HG02610 (cell line): Measurements from ENCODE around the gene AKT2.
"Not testable (repeated sequence)": the region's sequence is repeated elsewhere in the genome, so short reads cannot be mapped to it uniquely, and the experiment has no call there.

Source experiments
- ATAC-seq: cut with Tn5 transposase; IDR thresholded peaks from one replicate; pipeline ENCODE4 v1.9.1; 2021; ENCODE audit warnings: mild to moderate bottlenecking, moderate library complexity; ENCODE audit not compliant: unreplicated experiment

AKT2 gene

GRCh38 chr19:40284501-40285352 lies at the start of gene AKT2:
AKT2 (minus strand) TSS chr19:40285345; CDS start chr19:40265267, 20,078 bp downstream.
- ATAC-seq = peak; percentile 1

- ATAC-seq = not testable (repeated sequence)
Observed at GRCh38 chr19:40333083-40333482, 47.9 kb upstream of the AKT2 start.

- no peak for ATAC-seq
Observed at GRCh38 chr19:40332669-40333068, 47.5 kb upstream of the AKT2 start.

GRCh38 chr19:40331052-40331451 lies 45.9 kb upstream of the AKT2 start:
- no peak for ATAC-seq

- ATAC-seq = no peak
Observed at GRCh38 chr19:40326201-40326600, 41.1 kb upstream of the AKT2 start.

DNA sequence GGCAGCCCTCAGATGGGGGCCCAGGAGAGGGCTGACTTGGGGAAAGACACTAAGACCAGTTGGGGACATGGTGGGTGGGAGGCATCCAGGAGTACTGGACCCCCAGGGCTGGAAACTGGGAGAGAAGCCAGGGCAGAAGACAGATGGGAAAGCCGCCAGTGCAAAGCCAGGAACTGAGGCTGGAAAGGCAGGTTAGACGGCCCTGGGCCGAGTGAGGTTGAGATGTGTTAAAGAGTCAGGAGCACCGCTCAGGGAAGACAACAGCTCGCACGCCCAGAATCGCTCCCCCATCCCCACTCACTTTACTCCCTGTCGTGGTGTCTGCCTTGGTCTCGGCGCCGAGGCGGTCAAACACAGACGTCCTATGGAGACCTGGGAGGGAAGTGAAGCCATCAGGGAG lies 38.6 kb upstream of the AKT2 start:
- no peak for ATAC-seq

- no peak for ATAC-seq
Observed at GRCh38 chr19:40322951-40323615, 37.9 kb upstream of the AKT2 start.

- no peak for ATAC-seq
Observed at GRCh38 chr19:40322271-40322610, 37.1 kb upstream of the AKT2 start.

GRCh38 chr19:40321566-40322270 lies 36.6 kb upstream of the AKT2 start:
- ATAC-seq = no peak

DNA sequence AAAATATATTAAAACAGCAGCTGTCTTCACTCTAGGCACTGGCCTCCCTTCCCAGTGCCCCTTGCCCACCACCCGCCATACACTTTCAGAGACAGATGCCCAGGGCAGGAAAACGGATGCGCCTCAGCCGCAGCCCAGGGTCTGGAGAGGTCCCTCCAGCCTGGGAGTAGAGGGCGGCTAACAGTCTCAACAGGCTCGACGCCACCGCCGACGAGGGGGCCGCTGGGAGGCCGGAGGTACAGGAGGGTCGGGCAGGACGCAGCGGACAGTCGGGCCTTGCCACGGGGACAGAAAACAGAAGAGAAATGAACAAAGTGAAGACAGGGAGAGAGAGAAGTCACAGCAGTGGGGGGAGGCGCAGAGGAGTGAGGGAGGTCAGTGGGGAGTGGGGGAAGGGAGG lies 35.9 kb upstream of the AKT2 start:
- no peak for ATAC-seq

DNA sequence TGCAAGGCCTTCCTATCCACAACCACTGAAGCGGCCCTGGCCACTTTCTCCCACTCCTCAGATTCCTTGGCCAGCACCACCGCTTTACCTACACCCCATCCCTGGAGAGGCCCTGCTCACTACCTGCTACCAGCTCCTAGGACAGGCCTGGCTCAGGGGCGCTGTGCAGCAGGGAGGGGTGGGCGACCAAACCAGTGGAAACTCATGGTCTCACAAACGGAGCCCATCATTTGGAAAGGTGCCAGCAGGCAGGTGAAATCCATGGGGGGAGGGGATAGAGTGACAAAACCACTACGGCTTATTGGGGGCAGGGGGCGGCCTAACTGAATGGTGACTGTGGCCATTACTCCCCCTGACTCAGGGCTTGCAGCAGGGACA lies 35.4 kb upstream of the AKT2 start:
- ATAC-seq = no peak

DNA sequence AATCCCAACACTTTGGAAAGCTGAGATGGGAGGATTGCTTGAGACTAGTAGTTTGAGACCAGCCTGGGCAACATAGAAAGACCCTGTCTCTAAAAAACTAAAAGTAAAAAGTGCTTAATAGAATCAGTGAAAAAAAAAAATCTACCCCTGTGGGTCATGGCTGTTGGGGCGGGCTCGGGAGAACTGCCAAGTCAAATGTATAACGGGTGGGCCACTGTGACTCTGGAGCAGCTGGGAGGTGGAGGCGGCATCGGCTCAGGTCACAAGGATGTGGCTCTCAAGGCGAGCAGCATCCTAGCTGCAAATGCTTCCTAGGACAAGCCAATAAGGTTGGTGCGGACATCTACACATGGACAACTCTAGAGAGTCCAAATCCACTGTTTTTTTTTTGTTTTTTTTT lies 32.2 kb upstream of the AKT2 start:
- ATAC-seq = no peak

GRCh38 chr19:40315812-40316470 lies 30.8 kb upstream of the AKT2 start:
- no peak for ATAC-seq

GRCh38 chr19:40314656-40315055 lies 29.5 kb upstream of the AKT2 start:
- ATAC-seq = no peak

- no peak for ATAC-seq
Observed at GRCh38 chr19:40313229-40313983, 28.3 kb upstream of the AKT2 start.

- no peak for ATAC-seq
Observed at GRCh38 chr19:40312533-40312932, 27.4 kb upstream of the AKT2 start.

- no peak for ATAC-seq
Observed at GRCh38 chr19:40309666-40310065, 24.5 kb upstream of the AKT2 start.

GRCh38 chr19:40305403-40305802 lies 20.3 kb upstream of the AKT2 start:
- no peak for ATAC-seq

DNA sequence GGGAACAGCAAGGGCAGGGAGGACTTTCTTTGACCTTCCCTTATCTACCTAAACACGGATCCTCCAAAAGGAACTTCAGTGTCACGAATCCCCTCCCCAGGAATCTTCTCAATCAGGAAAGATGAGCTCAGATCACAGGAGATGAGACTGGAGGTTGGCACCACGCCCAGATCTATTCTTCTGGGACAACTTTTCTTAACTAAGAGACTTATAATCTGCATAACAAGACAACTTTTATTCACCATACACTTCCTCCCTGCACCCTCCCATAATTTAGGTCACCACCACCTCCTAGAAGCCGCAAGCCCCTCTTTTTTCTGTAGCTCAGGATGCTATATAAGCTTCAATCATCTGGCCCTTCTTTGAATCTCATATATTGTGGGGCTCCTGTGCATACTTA lies 19.2 kb upstream of the AKT2 start:
- ATAC-seq = no peak

DNA sequence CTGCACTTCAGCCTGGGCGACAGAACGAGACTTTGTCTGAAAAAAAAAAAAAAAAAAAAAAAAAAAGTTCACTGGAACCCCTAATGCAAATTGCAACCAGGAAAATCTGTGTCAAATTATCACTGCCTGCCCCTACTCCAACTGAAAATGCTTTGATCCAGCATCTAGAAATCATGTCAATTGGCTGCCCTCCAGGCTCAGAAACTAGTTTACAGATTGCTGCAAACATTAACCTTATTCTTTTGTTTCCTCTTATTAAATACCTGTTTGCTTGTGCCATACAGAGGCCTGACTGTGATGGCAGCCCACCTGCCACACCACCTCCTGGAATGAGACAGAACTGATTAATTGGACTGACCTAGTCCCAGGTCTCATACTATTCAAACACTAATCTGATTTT lies 18.6 kb upstream of the AKT2 start:
- ATAC-seq = no peak
